Testis (tissue), 2 donors: ENCODE results near the gene SLC37A2.

Experiments used
- POLR2A ChIP-seq: fragments of 450-650 bp; IDR thresholded peaks from one replicate; pipeline ENCODE4 v1.6.1; 2017; ENCODE audit warnings: antibody characterized with exemption, mild to moderate bottlenecking, moderate library complexity
- TF ChIP-seq, protein P1 (sequence below), 3 experiments: fragments of 450-650 bp in 2 of 3; fragments of 200-600 bp in 1 of 3; sonication (generic) in 1 of 3; IDR thresholded peaks; one replicate each; pipeline ENCODE4 v1.5.1; 2016 to 2019; ENCODE audit warnings: antibody characterized with exemption in 3 of 3, mild to moderate bottlenecking in 2 of 3, moderate library complexity in 1 of 3

DNA sequence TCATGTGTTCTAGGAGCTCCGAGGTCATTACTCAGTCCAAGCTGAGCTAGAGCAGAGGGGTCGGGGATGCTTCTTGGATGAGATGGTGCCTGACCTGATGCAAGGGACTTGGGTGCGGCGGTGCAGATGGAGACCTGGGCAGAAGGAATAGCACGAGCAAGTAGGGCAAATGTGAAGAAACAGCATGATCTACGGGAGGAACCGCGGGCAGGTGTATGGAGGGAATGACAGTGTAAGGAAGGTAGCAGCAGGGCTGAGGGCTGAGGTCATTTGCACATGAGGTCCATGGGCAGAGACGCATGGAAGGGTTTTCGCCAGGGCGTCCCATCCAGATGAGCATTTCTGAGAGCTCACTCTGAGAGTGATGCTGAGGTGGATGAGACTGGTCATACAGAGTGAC, 14.9 kb downstream of the SLC37A2 start:
- TF ChIP-seq, protein P1, sequence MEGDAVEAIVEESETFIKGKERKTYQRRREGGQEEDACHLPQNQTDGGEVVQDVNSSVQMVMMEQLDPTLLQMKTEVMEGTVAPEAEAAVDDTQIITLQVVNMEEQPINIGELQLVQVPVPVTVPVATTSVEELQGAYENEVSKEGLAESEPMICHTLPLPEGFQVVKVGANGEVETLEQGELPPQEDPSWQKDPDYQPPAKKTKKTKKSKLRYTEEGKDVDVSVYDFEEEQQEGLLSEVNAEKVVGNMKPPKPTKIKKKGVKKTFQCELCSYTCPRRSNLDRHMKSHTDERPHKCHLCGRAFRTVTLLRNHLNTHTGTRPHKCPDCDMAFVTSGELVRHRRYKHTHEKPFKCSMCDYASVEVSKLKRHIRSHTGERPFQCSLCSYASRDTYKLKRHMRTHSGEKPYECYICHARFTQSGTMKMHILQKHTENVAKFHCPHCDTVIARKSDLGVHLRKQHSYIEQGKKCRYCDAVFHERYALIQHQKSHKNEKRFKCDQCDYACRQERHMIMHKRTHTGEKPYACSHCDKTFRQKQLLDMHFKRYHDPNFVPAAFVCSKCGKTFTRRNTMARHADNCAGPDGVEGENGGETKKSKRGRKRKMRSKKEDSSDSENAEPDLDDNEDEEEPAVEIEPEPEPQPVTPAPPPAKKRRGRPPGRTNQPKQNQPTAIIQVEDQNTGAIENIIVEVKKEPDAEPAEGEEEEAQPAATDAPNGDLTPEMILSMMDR (IDR thresholded peaks at IDR 0.05), result no peak
- no peak for TF ChIP-seq POLR2A
